K562 (cell line): Measurements from ENCODE around the gene RHD. TPM values are rescaled to one million over a fixed set of nuclear protein-coding genes. Genes with fewer than 3 reads are reported as not detected.

Experiments
- CC2D1A ChIP-seq: fragments of 450-650 bp; IDR thresholded peaks from 2 replicates; pipeline ENCODE4 v1.6.1; 2017; ENCODE audit warnings: mild to moderate bottlenecking
- MCM3 ChIP-seq: fragments of 450-650 bp; IDR thresholded peaks from 2 replicates; pipeline ENCODE4 v1.6.1; 2016
- MTA2 ChIP-seq: fragments of 450-650 bp; IDR thresholded peaks from 2 replicates; pipeline ENCODE4 v1.6.1; 2016; ENCODE audit warnings: low read depth
- NFIX ChIP-seq: fragments of 250-450 bp; sonication (Bioruptor Pico); IDR thresholded peaks from 2 replicates; pipeline ENCODE4 v1.4.0; 2020; ENCODE audit warnings: low read depth, mild to moderate bottlenecking, moderate library complexity
- NRF1 ChIP-seq, 2 experiments: fragments of 450-650 bp; IDR thresholded peaks in 1 of 2; conservative IDR thresholded peaks in 1 of 2; 2 replicates each; pipeline ENCODE4 v1.6.1; 2014; ENCODE audit warnings: mild to moderate bottlenecking in 2 of 2
- ZNF507 ChIP-seq: conservative IDR thresholded peaks from 2 replicates; pipeline ENCODE4 v1.6.1; 2017; ENCODE audit warnings: missing genetic modification characterization, missing compliant biosample characterization
- polyA plus RNA-seq, 8 experiments: library from polyadenylated mRNA; depleted of rRNA in 4 of 8; stranded (reverse) in 5 of 8; unstranded in 3 of 8; fragments of >200 nt; fragmentation: Nextera tagmentation in 2 of 8; fragmentation: Illumina TruSeq in 1 of 8; extraction: Ambion mirVana in 2 of 8; extraction: Trizol in 1 of 8; gene quantifications; 2 replicates each; pipeline versions ENCODE4 v1.2.1 to v1.2.3, GENCODE V29; 2011 to 2014; ENCODE audit warnings: inconsistent platforms in 1 of 8, missing spikeins in 1 of 8
- total RNA-seq, 7 experiments: library from RNA; depleted of rRNA in 6 of 7; stranded (reverse); fragments of >200 nt in 6 of 7; fragmentation: Illumina TruSeq in 2 of 7; extraction: Trizol in 2 of 7; gene quantifications; 2 replicates each; pipeline versions ENCODE4 v1.2.1 to v1.2.3, GENCODE V29; 2011 to 2021; ENCODE audit warnings: low replicate concordance in 1 of 7
- TF ChIP-seq, protein P1 (sequence below): sonication (generic); formaldehyde crosslinking; IDR thresholded peaks from 2 replicates; pipeline ENCODE4 v1.8.1; 2023; ENCODE audit warnings: mild to moderate bottlenecking, missing genetic modification reagents
- TF ChIP-seq, protein P2 (sequence below): fragments of 450-650 bp; formaldehyde crosslinking; IDR thresholded peaks from 2 replicates; pipeline ENCODE4 v1.4.0; 2020; ENCODE audit warnings: mild to moderate bottlenecking, mixed read lengths
- TF ChIP-seq, protein P3 (sequence below), 2 experiments: fragments of 450-650 bp in 1 of 2; IDR thresholded peaks; 2 replicates each; pipeline ENCODE4 v1.6.1; 2011 to 2017; ENCODE audit warnings: low read depth in 2 of 2, antibody characterized with exemption in 1 of 2, borderline replicate concordance in 1 of 2, low read length in 1 of 2, mild to moderate bottlenecking in 1 of 2, mixed read lengths in 1 of 2; ENCODE audit not compliant: control insufficient read depth in 1 of 2
- TF ChIP-seq, protein P4 (sequence below): sonication (generic); formaldehyde crosslinking; IDR thresholded peaks from 2 replicates; pipeline ENCODE4 v1.9.0; 2022; ENCODE audit warnings: mild to moderate bottlenecking, missing genetic modification reagents
- TF ChIP-seq, protein P5 (sequence below): fragments of 200-800 bp; sonication (Bioruptor generic); IDR thresholded peaks from 2 replicates; pipeline ENCODE4 v1.6.1; 2017; ENCODE audit warnings: missing genetic modification characterization, missing compliant biosample characterization
- TF ChIP-seq, protein P6 (sequence below): fragments of 450-650 bp; IDR thresholded peaks from 2 replicates; pipeline ENCODE4 v1.6.1; 2017; ENCODE audit warnings: antibody characterized with exemption, mild to moderate bottlenecking

RHD gene
- total and polyA plus RNA-seq, 9 of the 15 experiments (the other 6 are each of a cell fraction or from before 2014, with no cell fraction given) = 8.8 to 32.4 (median 15.0) TPM

DNA sequence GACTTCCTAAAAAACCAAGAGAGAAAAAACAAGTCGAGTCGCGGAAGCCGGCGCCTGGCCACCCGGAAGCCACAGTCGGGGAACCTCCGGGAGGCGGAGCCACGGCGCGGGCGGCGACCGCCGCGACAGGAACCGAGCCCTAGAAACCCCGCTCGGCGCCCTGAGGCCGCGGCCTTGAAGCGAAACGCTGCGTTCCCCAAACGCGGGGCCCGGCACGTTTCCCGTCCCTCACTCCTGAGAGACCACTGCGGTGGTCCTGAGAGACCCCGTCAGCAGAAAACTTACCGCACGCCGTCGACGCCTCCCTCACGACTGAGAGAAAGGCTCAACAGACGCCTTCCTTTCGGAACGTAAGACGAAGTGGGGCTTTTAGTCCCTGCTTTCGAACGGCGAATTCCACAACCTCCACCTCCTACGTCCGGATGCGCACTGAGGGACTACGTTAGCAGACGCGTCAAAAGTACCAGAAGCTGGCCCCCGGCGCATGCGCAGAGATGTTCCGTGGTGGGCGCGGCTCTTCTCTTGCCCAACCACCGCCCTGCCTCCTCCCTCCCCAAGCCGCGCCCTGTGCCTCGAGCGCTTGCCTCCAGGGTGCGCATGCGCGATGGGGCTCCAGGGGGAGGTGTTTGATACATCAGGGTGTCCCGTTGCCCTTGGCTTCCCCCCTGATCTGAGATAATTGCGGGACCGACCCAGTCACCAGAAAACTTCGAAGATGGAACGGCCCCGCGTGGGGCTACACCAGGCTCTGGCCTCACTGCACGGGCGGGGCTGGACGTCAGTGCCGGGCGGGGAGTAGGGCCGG lies 25.1 kb upstream of the RHD start, which contains the start of gene RSRP1 (continued):
- TF ChIP-seq, protein P1, sequence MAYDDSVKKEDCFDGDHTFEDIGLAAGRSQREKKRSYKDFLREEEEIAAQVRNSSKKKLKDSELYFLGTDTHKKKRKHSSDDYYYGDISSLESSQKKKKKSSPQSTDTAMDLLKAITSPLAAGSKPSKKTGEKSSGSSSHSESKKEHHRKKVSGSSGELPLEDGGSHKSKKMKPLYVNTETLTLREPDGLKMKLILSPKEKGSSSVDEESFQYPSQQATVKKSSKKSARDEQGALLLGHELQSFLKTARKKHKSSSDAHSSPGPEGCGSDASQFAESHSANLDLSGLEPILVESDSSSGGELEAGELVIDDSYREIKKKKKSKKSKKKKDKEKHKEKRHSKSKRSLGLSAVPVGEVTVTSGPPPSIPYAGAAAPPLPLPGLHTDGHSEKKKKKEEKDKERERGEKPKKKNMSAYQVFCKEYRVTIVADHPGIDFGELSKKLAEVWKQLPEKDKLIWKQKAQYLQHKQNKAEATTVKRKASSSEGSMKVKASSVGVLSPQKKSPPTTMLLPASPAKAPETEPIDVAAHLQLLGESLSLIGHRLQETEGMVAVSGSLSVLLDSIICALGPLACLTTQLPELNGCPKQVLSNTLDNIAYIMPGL (CRISPR knock-in tag) = peak; percentile 86
- TF ChIP-seq, protein P2, sequence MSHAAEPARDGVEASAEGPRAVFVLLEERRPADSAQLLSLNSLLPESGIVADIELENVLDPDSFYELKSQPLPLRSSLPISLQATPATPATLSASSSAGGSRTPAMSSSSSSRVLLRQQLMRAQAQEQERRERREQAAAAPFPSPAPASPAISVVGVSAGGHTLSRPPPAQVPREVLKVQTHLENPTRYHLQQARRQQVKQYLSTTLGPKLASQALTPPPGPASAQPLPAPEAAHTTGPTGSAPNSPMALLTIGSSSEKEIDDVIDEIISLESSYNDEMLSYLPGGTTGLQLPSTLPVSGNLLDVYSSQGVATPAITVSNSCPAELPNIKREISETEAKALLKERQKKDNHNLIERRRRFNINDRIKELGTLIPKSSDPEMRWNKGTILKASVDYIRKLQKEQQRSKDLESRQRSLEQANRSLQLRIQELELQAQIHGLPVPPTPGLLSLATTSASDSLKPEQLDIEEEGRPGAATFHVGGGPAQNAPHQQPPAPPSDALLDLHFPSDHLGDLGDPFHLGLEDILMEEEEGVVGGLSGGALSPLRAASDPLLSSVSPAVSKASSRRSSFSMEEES (CRISPR knock-in tag) = no peak; the same call in 1 of the 2 replicates
- TF ChIP-seq NRF1 (conservative IDR thresholded peaks at IDR 0.05 in 1 of 2, IDR thresholded peaks at IDR 0.05 in 1 of 2) (peak; percentile 100), MTA2 (0 out of 2 replicates have a peak, but pooled peaks have one; percentile 12), CC2D1A (no peak), ZNF507 (tag) (no peak), NFIX (CRISPR knock-in tag) (no peak), MCM3 (no peak)
- TF ChIP-seq, protein P3, sequence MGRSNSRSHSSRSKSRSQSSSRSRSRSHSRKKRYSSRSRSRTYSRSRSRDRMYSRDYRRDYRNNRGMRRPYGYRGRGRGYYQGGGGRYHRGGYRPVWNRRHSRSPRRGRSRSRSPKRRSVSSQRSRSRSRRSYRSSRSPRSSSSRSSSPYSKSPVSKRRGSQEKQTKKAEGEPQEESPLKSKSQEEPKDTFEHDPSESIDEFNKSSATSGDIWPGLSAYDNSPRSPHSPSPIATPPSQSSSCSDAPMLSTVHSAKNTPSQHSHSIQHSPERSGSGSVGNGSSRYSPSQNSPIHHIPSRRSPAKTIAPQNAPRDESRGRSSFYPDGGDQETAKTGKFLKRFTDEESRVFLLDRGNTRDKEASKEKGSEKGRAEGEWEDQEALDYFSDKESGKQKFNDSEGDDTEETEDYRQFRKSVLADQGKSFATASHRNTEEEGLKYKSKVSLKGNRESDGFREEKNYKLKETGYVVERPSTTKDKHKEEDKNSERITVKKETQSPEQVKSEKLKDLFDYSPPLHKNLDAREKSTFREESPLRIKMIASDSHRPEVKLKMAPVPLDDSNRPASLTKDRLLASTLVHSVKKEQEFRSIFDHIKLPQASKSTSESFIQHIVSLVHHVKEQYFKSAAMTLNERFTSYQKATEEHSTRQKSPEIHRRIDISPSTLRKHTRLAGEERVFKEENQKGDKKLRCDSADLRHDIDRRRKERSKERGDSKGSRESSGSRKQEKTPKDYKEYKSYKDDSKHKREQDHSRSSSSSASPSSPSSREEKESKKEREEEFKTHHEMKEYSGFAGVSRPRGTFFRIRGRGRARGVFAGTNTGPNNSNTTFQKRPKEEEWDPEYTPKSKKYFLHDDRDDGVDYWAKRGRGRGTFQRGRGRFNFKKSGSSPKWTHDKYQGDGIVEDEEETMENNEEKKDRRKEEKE (IDR thresholded peaks at IDR 0.05; ENCODE audit: borderline replicate concordance in 1 of 2, control insufficient read depth in 1 of 2, low read depth in 2 of 2, low read length in 1 of 2) = 0 out of 4 replicates have a peak, but pooled peaks of 1 of the 2 experiments have one; percentile 73
- TF ChIP-seq, protein P4, sequence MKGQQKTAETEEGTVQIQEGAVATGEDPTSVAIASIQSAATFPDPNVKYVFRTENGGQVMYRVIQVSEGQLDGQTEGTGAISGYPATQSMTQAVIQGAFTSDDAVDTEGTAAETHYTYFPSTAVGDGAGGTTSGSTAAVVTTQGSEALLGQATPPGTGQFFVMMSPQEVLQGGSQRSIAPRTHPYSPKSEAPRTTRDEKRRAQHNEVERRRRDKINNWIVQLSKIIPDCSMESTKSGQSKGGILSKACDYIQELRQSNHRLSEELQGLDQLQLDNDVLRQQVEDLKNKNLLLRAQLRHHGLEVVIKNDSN (CRISPR knock-in tag) = peak; percentile 23; the same call in 1 of the 2 replicates
- TF ChIP-seq, protein P5, sequence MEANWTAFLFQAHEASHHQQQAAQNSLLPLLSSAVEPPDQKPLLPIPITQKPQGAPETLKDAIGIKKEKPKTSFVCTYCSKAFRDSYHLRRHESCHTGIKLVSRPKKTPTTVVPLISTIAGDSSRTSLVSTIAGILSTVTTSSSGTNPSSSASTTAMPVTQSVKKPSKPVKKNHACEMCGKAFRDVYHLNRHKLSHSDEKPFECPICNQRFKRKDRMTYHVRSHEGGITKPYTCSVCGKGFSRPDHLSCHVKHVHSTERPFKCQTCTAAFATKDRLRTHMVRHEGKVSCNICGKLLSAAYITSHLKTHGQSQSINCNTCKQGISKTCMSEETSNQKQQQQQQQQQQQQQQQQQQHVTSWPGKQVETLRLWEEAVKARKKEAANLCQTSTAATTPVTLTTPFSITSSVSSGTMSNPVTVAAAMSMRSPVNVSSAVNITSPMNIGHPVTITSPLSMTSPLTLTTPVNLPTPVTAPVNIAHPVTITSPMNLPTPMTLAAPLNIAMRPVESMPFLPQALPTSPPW (CRISPR knock-in tag) = peak; percentile 90
- TF ChIP-seq, protein P6, sequence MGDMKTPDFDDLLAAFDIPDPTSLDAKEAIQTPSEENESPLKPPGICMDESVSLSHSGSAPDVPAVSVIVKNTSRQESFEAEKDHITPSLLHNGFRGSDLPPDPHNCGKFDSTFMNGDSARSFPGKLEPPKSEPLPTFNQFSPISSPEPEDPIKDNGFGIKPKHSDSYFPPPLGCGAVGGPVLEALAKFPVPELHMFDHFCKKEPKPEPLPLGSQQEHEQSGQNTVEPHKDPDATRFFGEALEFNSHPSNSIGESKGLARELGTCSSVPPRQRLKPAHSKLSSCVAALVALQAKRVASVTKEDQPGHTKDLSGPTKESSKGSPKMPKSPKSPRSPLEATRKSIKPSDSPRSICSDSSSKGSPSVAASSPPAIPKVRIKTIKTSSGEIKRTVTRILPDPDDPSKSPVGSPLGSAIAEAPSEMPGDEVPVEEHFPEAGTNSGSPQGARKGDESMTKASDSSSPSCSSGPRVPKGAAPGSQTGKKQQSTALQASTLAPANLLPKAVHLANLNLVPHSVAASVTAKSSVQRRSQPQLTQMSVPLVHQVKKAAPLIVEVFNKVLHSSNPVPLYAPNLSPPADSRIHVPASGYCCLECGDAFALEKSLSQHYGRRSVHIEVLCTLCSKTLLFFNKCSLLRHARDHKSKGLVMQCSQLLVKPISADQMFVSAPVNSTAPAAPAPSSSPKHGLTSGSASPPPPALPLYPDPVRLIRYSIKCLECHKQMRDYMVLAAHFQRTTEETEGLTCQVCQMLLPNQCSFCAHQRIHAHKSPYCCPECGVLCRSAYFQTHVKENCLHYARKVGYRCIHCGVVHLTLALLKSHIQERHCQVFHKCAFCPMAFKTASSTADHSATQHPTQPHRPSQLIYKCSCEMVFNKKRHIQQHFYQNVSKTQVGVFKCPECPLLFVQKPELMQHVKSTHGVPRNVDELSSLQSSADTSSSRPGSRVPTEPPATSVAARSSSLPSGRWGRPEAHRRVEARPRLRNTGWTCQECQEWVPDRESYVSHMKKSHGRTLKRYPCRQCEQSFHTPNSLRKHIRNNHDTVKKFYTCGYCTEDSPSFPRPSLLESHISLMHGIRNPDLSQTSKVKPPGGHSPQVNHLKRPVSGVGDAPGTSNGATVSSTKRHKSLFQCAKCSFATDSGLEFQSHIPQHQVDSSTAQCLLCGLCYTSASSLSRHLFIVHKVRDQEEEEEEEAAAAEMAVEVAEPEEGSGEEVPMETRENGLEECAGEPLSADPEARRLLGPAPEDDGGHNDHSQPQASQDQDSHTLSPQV = no peak
